NCI-H1417 treated with DMSO at 0.1 percent for 48 hours (cell line): ENCODE data around the gene VGLL4.
A peak's percentile ranks its signal among the peaks of the same experiment; 100 is the strongest.

Experiments used
- DNase-seq: peaks from one replicate; lab custom pipeline; 2025; lab: John Stamatoyannopoulos, UW

Gene VGLL4

DNA sequence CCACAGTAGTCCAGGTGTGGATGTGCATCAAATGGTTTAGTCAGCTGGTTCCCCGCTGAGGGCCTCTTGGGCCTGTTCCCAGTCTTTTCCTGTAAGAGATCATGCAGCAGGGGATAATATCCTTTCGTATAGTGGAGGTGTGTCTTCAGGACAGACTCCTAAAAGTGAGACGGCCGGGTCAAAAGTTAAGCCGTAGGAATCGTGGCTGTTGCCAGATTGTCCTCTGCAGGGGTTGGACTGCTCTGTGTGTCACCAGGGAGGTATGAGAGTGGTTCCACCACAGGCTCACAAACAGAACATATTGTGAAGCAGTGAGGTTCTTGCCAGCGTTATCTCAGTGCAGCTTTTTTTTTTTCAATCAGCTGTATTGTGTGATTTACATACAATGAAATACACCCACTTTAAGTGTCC is 95.0 kb downstream of the VGLL4 start:
- DNase-seq = no peak

DNA sequence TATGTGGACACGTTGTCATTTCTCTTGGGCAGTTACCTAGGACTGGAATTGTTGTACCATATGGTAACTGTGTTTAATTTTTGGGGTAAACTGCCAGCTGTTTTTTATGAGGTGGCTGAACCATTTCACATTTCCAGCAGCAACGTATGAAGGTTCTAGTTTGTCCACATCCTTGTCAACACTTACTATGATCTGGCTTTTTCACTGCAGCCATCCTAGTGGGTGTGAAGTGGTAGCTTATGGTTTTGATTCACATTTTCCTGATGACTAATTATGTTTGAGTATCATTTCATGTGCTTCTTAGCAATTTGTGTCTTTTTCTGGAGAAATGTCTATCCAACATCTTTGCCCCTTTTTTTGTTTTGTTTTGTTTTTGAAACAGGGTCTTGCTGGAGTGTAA is 96.2 kb downstream of the VGLL4 start:
- DNase-seq = no peak

DNA sequence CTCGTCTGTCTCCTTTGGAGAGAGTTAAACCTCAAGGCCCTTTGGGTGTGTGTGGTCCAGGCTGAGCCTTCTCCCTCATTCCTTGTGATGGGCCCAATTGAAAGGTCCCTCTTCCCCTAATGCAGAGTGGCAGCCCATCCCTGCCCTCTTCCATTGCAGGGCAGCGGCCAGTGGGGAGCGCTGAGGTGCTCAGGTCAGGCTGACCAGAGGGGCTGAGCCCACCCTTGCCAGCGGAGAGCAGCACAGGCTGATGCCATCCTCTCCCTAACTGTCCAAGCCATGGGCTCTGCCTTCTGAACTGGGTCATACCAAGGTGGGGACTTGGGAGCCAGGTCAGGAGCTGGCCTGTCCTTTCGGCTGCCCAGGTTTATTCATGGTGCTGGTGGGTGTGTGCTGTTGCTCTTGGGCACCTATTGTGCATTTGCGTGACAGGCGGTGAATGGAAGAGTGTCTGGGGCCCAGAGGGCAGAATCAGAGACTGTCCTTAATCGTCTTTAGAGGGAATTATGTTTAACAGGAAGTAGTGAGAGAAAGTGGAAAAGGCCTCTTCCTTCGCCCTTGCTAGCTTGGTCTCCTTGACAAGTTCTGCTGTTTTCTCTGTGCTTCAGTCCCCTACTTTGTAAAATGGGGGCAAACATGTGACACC is 96.9 kb downstream of the VGLL4 start:
- DNase-seq = no peak

- no peak for DNase-seq
Observed at GRCh38 chr3:11545186-11545851, 98.4 kb downstream of the VGLL4 start.

GRCh38 chr3:11544412-11545181 is 99.1 kb downstream of the VGLL4 start:
- no peak for DNase-seq

DNA sequence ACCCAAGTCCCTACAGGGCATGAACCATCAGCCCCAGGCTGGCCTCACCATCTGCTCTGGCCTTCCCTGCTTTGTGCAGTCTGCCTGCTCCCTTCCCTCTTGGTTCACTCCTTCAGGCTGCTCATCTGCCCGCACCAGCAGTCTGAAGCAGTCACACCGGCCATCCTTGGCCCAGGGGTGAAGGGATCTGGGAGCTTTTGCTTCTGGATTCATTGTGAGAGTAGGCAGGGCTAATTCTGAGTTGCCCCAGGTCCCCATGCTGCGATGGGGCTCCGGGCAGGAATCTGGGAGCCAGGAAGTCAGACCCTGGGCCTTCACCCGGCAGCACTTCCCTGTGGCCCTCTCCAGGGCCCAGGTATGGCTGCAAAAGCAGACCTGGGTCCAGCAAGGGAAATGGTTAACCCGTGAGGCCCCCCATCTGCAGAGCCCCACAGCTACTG is 99.7 kb downstream of the VGLL4 start:
- no peak for DNase-seq

DNA sequence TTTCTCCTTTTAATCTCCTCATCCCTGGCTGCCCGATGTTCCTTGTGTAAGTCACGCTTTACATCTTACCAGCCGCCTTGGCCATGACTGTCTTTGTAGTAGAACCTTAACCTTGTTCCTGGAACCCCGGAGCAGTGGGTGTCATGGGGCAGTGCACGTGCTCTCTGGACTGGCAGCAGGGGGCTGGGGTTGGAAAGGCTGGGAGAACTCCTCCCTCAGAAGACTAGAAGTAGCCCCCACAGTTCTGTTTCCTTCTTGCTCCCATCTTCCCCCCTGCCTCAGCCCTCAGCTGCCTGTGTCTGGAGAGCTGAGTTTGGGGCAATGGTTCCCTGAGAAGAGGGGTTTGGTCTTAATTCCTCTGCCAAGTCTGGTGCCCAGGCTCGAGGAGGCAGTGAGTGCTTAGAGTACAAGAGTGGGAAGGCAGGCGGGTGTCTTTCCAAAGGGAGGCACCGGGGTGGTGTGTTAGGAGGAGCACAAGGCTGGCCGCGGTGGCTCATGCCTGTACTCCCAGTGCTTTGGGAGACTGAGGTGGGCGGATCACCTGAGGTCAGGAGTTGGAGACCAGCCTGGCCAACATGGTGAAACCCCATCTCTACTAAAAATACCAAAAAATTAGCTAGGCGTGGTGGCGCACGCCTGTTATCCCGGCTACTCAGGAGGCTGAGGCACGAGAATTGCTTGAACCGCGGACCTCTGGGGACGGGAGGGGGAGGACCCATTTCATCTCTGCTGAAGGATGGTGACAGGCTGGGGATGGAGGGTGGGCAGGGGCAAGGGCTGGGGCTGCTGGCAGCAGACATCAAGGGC is 100.4 kb downstream of the VGLL4 start:
- no peak for DNase-seq

- DNase-seq = no peak
Observed at GRCh38 chr3:11542551-11542950, 101.2 kb downstream of the VGLL4 start.

GRCh38 chr3:11541321-11542303 is 102.1 kb downstream of the VGLL4 start:
- no peak for DNase-seq

DNA sequence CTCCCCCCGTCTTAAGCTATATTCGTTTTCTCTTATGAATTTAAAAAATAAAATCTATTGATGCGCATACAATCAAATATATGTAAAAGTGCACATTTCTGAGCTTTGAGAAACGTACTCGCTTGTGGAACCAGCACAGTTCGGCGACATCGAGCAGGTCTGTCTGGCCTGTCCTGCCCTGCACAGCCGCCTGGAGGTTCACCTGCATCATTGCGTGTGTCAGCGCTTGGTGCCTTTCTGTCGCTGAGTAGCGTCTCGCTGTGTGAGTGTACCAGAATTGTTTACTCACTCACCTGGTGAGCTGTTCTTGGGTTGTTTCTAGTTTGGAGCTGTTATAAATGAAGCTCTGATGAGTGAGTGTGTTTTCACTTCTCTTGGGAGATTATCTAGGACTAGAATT is 104.0 kb downstream of the VGLL4 start:
- DNase-seq = peak; percentile 42

- no peak for DNase-seq
Observed at GRCh38 chr3:11539218-11539617, 104.5 kb downstream of the VGLL4 start.

DNA sequence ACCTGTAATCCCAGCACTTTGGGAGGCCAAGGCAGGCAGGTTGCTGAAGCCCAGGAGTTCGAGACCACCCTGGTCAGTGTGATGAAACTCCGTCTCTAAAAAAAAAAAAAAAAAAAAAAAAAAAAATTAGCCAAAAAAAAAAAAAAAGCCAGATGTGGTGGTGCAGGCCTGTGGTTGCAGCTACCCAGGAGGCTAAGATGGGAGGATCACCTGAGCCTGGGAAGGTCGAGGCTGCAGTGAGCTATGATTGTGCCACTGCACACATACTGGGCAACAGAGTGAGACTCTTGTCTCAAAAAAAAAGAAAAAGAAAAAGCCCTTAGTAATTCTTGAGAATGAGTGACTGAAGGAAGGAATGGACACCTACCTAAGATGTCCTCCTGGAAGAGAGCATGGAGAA is 105.1 kb downstream of the VGLL4 start:
- DNase-seq = no peak

DNA sequence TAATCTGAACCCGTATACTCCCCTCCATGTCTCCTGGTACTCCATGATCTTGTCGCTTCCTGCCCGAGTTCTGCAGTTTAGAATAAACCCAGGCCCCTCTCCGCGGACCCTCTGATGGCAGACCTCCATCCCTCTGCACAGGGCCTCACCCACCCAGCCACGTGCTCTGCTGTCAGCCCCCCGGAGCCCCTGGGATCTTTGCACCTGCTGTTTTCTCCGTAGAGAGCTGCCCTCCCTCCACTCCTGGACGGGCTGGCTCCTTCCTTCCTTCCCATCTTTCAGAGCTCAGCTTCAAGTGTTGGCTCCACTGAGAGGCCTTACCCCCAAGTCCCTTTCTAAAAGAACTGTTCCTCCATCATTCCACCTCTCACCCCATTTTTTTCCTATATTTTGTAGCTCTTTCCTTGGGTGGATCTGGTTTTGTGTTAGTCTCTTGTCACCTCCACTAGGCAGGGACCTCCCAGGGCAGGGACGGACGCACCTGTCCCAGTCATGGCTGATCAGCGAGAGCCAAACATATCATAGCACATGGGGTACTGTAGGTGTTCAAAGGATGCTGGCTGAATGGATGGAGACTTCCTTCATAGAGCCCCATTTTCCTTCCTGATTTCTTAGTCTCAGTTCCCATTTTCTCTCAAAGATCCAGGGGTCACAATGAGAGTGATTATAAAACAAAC is 106.6 kb downstream of the VGLL4 start:
- no peak for DNase-seq

GRCh38 chr3:11536132-11536935 is 107.4 kb downstream of the VGLL4 start:
- no peak for DNase-seq

- DNase-seq = no peak
Observed at GRCh38 chr3:11535243-11535960, 108.3 kb downstream of the VGLL4 start.

DNA sequence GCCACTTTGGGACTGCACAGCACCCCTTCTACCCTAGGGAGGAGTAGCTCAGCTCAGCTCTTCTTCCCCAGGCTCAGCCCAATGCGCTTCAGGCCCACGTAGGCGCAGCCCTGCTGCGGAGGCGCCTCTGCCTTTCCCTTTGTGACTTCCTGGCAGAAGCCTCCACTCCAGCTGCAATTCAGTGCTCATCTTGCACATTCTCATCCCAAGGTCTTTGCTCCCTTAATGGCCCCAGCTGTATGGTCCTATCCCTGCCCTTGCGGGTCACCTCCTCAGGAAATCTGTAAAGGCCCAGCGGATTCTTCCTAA is 109.0 kb downstream of the VGLL4 start:
- DNase-seq = no peak

- DNase-seq = no peak
Observed at GRCh38 chr3:11534011-11534792, 109.5 kb downstream of the VGLL4 start.

- no peak for DNase-seq
Observed at GRCh38 chr3:11532931-11533391, 110.8 kb downstream of the VGLL4 start.
